SK-N-SH (cell line): ENCODE data around the gene OR4K5. TPM values are rescaled to one million over a fixed set of nuclear protein-coding genes. Genes with fewer than 3 reads are reported as not detected.

ENCODE experiments used
- CTCF ChIA-PET: fragments of 300-600, 350-600 bp; formaldehyde crosslinking; extraction: SDS; loops from one replicate; lab custom pipeline; 2021; lab: Yijun Ruan, JAX
- POLR2A ChIA-PET: fragments of 350-600 bp; sonication (Branson Sonifier 250); formaldehyde crosslinking; extraction: SDS; loops from one replicate; lab custom pipeline; 2020; ENCODE audit warnings: antibody characterized with exemption, inconsistent platforms; lab: Yijun Ruan, JAX
- DNase-seq: peaks from one replicate; pipeline ENCODE4 v3.0.0; 2012
- H2AFZ ChIP-seq: fragments of 200-600 bp; sonication (generic); 2 replicates; pipeline ENCODE4 v1.8.1; 2016; ENCODE audit warnings: antibody characterized with exemption, mild to moderate bottlenecking, low read depth
- H3F3A ChIP-seq: fragments of 200-600 bp; sonication (generic); replicated peaks from 2 replicates; pipeline ENCODE3; 2016; ENCODE audit warnings: antibody characterized with exemption, mild to moderate bottlenecking; ENCODE audit not compliant: insufficient read depth
- H3K27ac ChIP-seq, 2 experiments: fragments of 200-500 bp in 1 of 2; fragments of 200-600 bp in 1 of 2; sonication (Bioruptor generic) in 1 of 2; sonication (generic), shearing (Covaris generic) in 1 of 2; 2 replicates each; pipeline versions ENCODE4 v1.5.1 to v1.6.1; 2014 to 2016; ENCODE audit warnings: low read depth in 2 of 2, inconsistent platforms in 1 of 2, low read length in 1 of 2, mild to moderate bottlenecking in 1 of 2, mixed read lengths in 1 of 2
- H3K27me3 ChIP-seq: fragments of 200-600 bp; sonication (generic), shearing (Covaris generic); 2 replicates; pipeline ENCODE4 v1.6.1; 2016; ENCODE audit warnings: mixed run types; ENCODE audit not compliant: insufficient read depth
- H3K36me3 ChIP-seq, 2 experiments: fragments of 200-500 bp in 1 of 2; fragments of 200-600 bp in 1 of 2; sonication (Bioruptor generic) in 1 of 2; sonication (generic) in 1 of 2; replicated peaks in 1 of 2; 2 replicates each; pipeline versions ENCODE3 to v1.5.1; 2014 to 2016; ENCODE audit warnings: low read length in 1 of 2, mild to moderate bottlenecking in 1 of 2; ENCODE audit not compliant: insufficient read depth in 2 of 2, control insufficient read depth in 1 of 2
- H3K4me1 ChIP-seq, 2 experiments: fragments of 200-500 bp in 1 of 2; fragments of 200-600 bp in 1 of 2; sonication (Bioruptor generic) in 1 of 2; sonication (generic), shearing (Covaris generic) in 1 of 2; 2 replicates each; pipeline versions ENCODE4 v1.5.1 to v1.6.1; 2014 to 2016; ENCODE audit warnings: low read depth in 1 of 2, low read length in 1 of 2, mixed run types in 1 of 2; ENCODE audit not compliant: insufficient read depth in 2 of 2, control insufficient read depth in 1 of 2
- H3K4me2 ChIP-seq: fragments of 200-600 bp; sonication (generic), shearing (Covaris generic); 2 replicates; pipeline ENCODE4 v1.6.1; 2017; ENCODE audit warnings: mixed run types
- H3K4me3 ChIP-seq, 2 experiments: fragments of 200-500 bp in 1 of 2; fragments of 200-600 bp in 1 of 2; sonication (Bioruptor generic) in 1 of 2; sonication (generic), shearing (Covaris generic) in 1 of 2; 2 replicates each; pipeline versions ENCODE4 v1.5.1 to v1.8.1; 2014 to 2016; ENCODE audit warnings: low read depth in 2 of 2, inconsistent platforms in 1 of 2, low read length in 1 of 2, mild to moderate bottlenecking in 1 of 2, mixed read lengths in 1 of 2, moderate library complexity in 1 of 2
- H3K79me2 ChIP-seq: fragments of 200-600 bp; sonication (generic); 2 replicates; pipeline ENCODE4 v1.8.1; 2017; ENCODE audit warnings: mild to moderate bottlenecking; ENCODE audit not compliant: insufficient read depth
- H3K9ac ChIP-seq: fragments of 200-600 bp; sonication (generic); 2 replicates; pipeline ENCODE4 v1.6.1; 2017; ENCODE audit warnings: mixed run types
- H3K9me2 ChIP-seq: fragments of 200-600 bp; sonication (generic); 2 replicates; pipeline ENCODE4 v1.6.1; 2017; ENCODE audit warnings: mixed run types
- H3K9me3 ChIP-seq: fragments of 200-600 bp; sonication (generic); 2 replicates; pipeline ENCODE4 v1.6.1; 2017; ENCODE audit warnings: mixed run types, mild to moderate bottlenecking, moderate library complexity
- H4K20me1 ChIP-seq: fragments of 200-600 bp; sonication (generic); 2 replicates; pipeline ENCODE4 v1.6.1; 2017; ENCODE audit warnings: mild to moderate bottlenecking, mixed run types; ENCODE audit not compliant: insufficient read depth
- ELF1 ChIP-seq: IDR thresholded peaks from 2 replicates; pipeline ENCODE4 v1.4.0; 2012
- GABPA ChIP-seq: IDR thresholded peaks from 2 replicates; pipeline ENCODE4 v1.4.0; 2012; ENCODE audit warnings: low read depth, mild to moderate bottlenecking
- GATA2 ChIP-seq: sonication (generic); formaldehyde crosslinking; IDR thresholded peaks from 2 replicates; pipeline ENCODE4 v1.5.0; 2020; ENCODE audit warnings: mild to moderate bottlenecking, missing genetic modification reagents
- NRF1 ChIP-seq: IDR thresholded peaks from 2 replicates; pipeline ENCODE4 v1.6.1; 2012; ENCODE audit warnings: low read depth, mild to moderate bottlenecking, low read length
- RAD21 ChIP-seq: IDR thresholded peaks from 2 replicates; pipeline ENCODE4 v1.6.1; 2012; ENCODE audit warnings: mild to moderate bottlenecking, low read length
- RFX5 ChIP-seq: IDR thresholded peaks from 2 replicates; pipeline ENCODE4 v1.6.1; 2012; ENCODE audit warnings: mild to moderate bottlenecking, improper control_type of control experiment, low read length
- SMC3 ChIP-seq: IDR thresholded peaks from 2 replicates; pipeline ENCODE4 v1.6.1; 2012; ENCODE audit warnings: low read depth, low read length, improper control_type of control experiment
- TCF12 ChIP-seq: IDR thresholded peaks from 2 replicates; pipeline ENCODE4 v1.4.0; 2012
- USF2 ChIP-seq: fragments of 150-350 bp; IDR thresholded peaks from 2 replicates; pipeline ENCODE4 v1.6.1; 2017; ENCODE audit warnings: antibody characterized with exemption, low read length, low read depth, borderline replicate concordance
- ZBTB33 ChIP-seq: IDR thresholded peaks from 2 replicates; pipeline ENCODE4 v1.4.0; 2012; ENCODE audit warnings: low read depth, borderline replicate concordance
- WGBS: methylation state at CpG from one replicate; pipeline ENCODE4 v1.1.6; 2017; ENCODE audit warnings: low lambda C conversion rate; 5-methylcytosine and 5-hydroxymethylcytosine counted together
- polyA plus RNA-seq, 3 experiments: library from polyadenylated mRNA; depleted of rRNA; stranded (reverse); fragments of >200 nt; gene quantifications; 2 replicates each; pipeline ENCODE4 v1.2.3, GENCODE V29; 2012

Gene OR4K5
- polyA plus RNA-seq, 1 of the 3 experiments (the other 2 are of a cell fraction), result not detected

- TF ChIP-seq ZBTB33, result no peak
- no peak for TF ChIP-seq USF2
- no peak for TF ChIP-seq GABPA
- TF ChIP-seq SMC3, result no peak
- no peak for TF ChIP-seq GATA2
- TF ChIP-seq TCF12, result no peak
Observed at GRCh38 chr14:19917243-19917642, 3.2 kb upstream of the OR4K5 start (continued).

GRCh38 chr14:19917955-19918518, 2.4 kb upstream of the OR4K5 start:
- Histone ChIP-seq H2AFZ (no peak overlapping the region), H3K79me2 (no peaks in the 10 kb centered on the region), H3K4me3 (no peak overlapping the region), H3K36me3 (no peaks in the 10 kb centered on the region), H3K27me3 (no peaks in the 10 kb centered on the region), H3K4me2 (no peak overlapping the region), H3K9ac (no peak overlapping the region), H3K4me1 (no peaks in the 10 kb centered on the region), H3F3A (no peaks in the 10 kb centered on the region), H3K9me2 (no peaks in the 10 kb centered on the region), H3K27ac (no peak overlapping the region), H3K9me3 (no peaks in the 10 kb centered on the region), H4K20me1 (no peaks in the 10 kb centered on the region)
- CTCF ChIA-PET, result no interaction called here
- no peak for DNase-seq
- WGBS, result 4% methylated on average over 1 of the region's 1 CpG
- POLR2A ChIA-PET, result no interaction called here
- TF ChIP-seq RAD21, result no peak
- no peak for TF ChIP-seq ELF1
- no peak for TF ChIP-seq RFX5
- no peak for TF ChIP-seq USF2

- Histone ChIP-seq H3K36me3 (no peaks in the 10 kb centered on the region), H3F3A (no peaks in the 10 kb centered on the region), H3K27me3 (no peaks in the 10 kb centered on the region), H3K9ac (no peak overlapping the region), H3K27ac (no peak overlapping the region), H2AFZ (no peak overlapping the region), H3K9me3 (no peaks in the 10 kb centered on the region), H3K4me3 (no peak overlapping the region), H3K4me2 (no peak overlapping the region), H3K4me1 (no peaks in the 10 kb centered on the region), H3K79me2 (no peaks in the 10 kb centered on the region), H3K9me2 (no peaks in the 10 kb centered on the region), H4K20me1 (no peaks in the 10 kb centered on the region)
- TF ChIP-seq RAD21, result no peak
- TF ChIP-seq NRF1, result no peak
- no peak for DNase-seq
- under 1% methylated on average over 4 of the region's 4 CpGs for WGBS
- POLR2A ChIA-PET, result no interaction called here
- CTCF ChIA-PET, result no interaction called here
Observed at GRCh38 chr14:19918553-19919264, 1.7 kb upstream of the OR4K5 start.
